Measurements from ENCODE around the gene EFEMP2.

DNA sequence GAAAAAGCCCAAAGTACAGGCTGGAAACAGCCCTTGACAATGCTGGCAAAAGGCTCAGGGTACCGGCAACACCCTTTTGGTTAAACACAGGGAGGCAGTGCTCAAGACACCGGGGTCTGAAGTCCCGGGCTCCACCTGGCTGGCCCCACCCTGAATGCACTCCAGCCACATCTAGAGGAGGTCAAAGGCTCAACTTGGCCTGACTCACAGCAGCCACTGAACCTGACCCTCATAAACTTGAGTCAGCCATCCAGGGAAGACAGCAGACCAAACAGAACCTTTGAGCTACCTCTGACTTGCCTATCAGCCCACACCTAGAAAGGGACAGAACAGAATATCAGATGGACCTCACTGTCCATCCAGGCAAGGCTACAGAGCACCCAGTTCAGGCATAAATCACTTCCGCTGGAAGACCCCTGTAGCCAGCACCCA lies 18.4 kb downstream of the EFEMP2 start:
- TF ChIP-seq YY1 (IDR thresholded peaks at IDR 0.05; ENCODE audit: insufficient read depth, insufficient read length) (no peak), ZNF274 (IDR thresholded peaks at IDR 0.05; ENCODE audit: low read depth, low read length) (no peak)
